Measurements from ENCODE around the gene KIF16B. TPM values are rescaled to one million over a fixed set of nuclear protein-coding genes. Genes with fewer than 3 reads are reported as not detected.

Gene KIF16B
- total and polyA plus RNA-seq, 2 experiments from 2014 or later, result 9.3 to 21.8 TPM

DNA sequence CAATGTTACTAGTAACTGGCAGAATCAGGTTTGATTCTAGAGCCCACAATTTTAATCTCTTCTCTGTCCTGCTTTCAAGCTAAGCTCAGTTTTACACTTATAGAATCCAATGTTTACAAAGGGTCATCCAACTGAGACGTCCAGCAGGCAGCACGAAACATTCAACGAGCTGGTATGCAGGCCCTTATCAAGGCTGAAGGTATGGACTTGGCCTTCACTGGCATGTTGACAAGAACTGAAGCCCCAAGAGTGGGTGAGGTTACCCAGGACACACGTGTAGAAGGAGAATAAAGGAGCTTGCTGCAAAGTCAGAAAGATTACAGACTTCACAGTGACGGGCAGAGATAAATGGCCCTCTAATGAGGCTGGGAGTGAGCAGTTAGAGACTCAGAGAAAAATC lies 187.4 kb downstream of the KIF16B start:
- H3K36me3 ChIP-seq (replicated peaks; ENCODE audit: insufficient read depth, low read depth), result no peaks in the 10 kb centered on the region
- H3K4me1 ChIP-seq (ENCODE audit: insufficient read depth), result no peaks in the 10 kb centered on the region
- no peak overlapping the region for H3K27ac ChIP-seq
- H3K27me3 ChIP-seq, result no peaks in the 10 kb centered on the region
- no peak overlapping the region for H2AFZ ChIP-seq
- no peaks in the 10 kb centered on the region for H4K20me1 ChIP-seq (ENCODE audit: insufficient read depth, poor library complexity, severe bottlenecking)
- H3K79me2 ChIP-seq, result no peaks in the 10 kb centered on the region
- no peaks in the 10 kb centered on the region for H3K9me2 ChIP-seq (replicated peaks; ENCODE audit: insufficient read depth)
- H3K4me2 ChIP-seq, result no peak overlapping the region
- DNase-seq (ENCODE audit: low spot score), result no peak
- H3K4me3 ChIP-seq, result no peak overlapping the region
- no peaks in the 10 kb centered on the region for H3K9me3 ChIP-seq (ENCODE audit: low read depth)
- TF ChIP-seq EZH2phosphoT487 (IDR thresholded peaks at IDR 0.05; ENCODE audit: low read depth, severe bottlenecking, unreplicated experiment), result no peak
- TF ChIP-seq, protein P1, sequence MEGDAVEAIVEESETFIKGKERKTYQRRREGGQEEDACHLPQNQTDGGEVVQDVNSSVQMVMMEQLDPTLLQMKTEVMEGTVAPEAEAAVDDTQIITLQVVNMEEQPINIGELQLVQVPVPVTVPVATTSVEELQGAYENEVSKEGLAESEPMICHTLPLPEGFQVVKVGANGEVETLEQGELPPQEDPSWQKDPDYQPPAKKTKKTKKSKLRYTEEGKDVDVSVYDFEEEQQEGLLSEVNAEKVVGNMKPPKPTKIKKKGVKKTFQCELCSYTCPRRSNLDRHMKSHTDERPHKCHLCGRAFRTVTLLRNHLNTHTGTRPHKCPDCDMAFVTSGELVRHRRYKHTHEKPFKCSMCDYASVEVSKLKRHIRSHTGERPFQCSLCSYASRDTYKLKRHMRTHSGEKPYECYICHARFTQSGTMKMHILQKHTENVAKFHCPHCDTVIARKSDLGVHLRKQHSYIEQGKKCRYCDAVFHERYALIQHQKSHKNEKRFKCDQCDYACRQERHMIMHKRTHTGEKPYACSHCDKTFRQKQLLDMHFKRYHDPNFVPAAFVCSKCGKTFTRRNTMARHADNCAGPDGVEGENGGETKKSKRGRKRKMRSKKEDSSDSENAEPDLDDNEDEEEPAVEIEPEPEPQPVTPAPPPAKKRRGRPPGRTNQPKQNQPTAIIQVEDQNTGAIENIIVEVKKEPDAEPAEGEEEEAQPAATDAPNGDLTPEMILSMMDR (IDR thresholded peaks at IDR 0.05; ENCODE audit: poor library complexity), result no peak
- no peak for TF ChIP-seq EZH2 (IDR thresholded peaks at IDR 0.05; ENCODE audit: borderline replicate concordance)
- WGBS (ENCODE audit: low lambda C conversion rate, missing lambda C conversion rate), result 64% methylated on average over 5 of the region's 5 CpGs

DNA sequence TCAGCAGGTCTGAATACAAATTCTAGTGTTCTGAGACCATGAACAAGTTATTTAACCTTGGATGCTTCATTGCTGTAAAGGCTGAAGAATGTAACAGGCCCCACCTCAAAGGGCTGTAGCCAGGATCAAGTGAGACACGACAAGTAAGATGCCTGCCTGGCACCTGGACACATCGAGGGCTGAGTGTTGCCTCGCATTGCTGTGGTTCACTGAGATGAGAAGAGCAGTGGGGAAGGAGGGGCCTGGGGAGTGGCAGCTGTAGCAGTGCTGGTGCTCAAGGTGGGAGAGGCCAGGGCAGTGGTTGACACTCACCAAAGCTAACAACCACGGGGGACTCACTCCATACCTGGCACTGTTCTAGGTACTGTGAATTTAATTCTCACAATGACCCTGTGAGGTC lies 187.8 kb downstream of the KIF16B start:
- no peaks in the 10 kb centered on the region for H3K4me1 ChIP-seq (ENCODE audit: insufficient read depth)
- TF ChIP-seq, protein P1 (IDR thresholded peaks at IDR 0.05; ENCODE audit: poor library complexity), result no peak
- TF ChIP-seq EZH2 (IDR thresholded peaks at IDR 0.05; ENCODE audit: borderline replicate concordance) (no peak), EZH2phosphoT487 (IDR thresholded peaks at IDR 0.05; ENCODE audit: low read depth, severe bottlenecking, unreplicated experiment) (no peak)
- no peaks in the 10 kb centered on the region for H3K79me2 ChIP-seq
- H3K27me3 ChIP-seq, result no peaks in the 10 kb centered on the region
- no peak overlapping the region for H2AFZ ChIP-seq
- DNase-seq (ENCODE audit: low spot score), result no peak
- no peaks in the 10 kb centered on the region for H3K9me3 ChIP-seq (ENCODE audit: low read depth)
- WGBS (ENCODE audit: low lambda C conversion rate, missing lambda C conversion rate), result 96% methylated on average over 4 of the region's 4 CpGs
- no peaks in the 10 kb centered on the region for H3K9me2 ChIP-seq (replicated peaks; ENCODE audit: insufficient read depth)
- H3K4me3 ChIP-seq, result no peak overlapping the region
- no peak overlapping the region for H3K4me2 ChIP-seq
- no peaks in the 10 kb centered on the region for H3K36me3 ChIP-seq (replicated peaks; ENCODE audit: insufficient read depth, low read depth)
- H3K27ac ChIP-seq, result no peak overlapping the region
- no peaks in the 10 kb centered on the region for H4K20me1 ChIP-seq (ENCODE audit: insufficient read depth, poor library complexity, severe bottlenecking)

DNA sequence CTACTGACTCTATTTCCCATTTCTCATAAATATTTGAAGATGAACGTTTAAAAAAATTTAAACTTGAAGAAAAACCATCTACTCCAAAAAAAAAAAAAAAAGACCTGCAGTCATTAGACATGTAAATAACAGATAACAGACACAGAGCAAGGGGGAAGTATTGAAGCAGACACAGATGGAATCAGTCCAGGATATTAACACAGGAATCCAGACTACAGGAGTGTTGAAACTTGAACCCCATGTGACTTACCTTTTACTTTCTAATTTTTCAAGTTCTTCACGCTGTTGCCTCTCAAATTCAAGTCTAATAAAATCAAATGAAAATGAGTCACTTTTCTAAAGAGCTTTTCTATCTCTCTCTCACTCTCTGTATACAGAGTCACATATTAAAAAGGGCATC lies 191.8 kb downstream of the KIF16B start:
- DNase-seq (ENCODE audit: low spot score), result no peak
- no peaks in the 10 kb centered on the region for H3K9me2 ChIP-seq (replicated peaks; ENCODE audit: insufficient read depth)
- H3K4me1 ChIP-seq (ENCODE audit: insufficient read depth), result no peaks in the 10 kb centered on the region
- H3K27me3 ChIP-seq, result no peaks in the 10 kb centered on the region
- WGBS (ENCODE audit: low lambda C conversion rate, missing lambda C conversion rate), result 87% methylated on average over 2 of the region's 2 CpGs
- no peak overlapping the region for H2AFZ ChIP-seq
- no peak for TF ChIP-seq EZH2 (IDR thresholded peaks at IDR 0.05; ENCODE audit: borderline replicate concordance)
- TF ChIP-seq, protein P1 (IDR thresholded peaks at IDR 0.05; ENCODE audit: poor library complexity), result no peak
- TF ChIP-seq EZH2phosphoT487 (IDR thresholded peaks at IDR 0.05; ENCODE audit: low read depth, severe bottlenecking, unreplicated experiment), result no peak
- H3K4me2 ChIP-seq, result no peak overlapping the region
- H3K4me3 ChIP-seq, result no peak overlapping the region
- no peak overlapping the region for H3K27ac ChIP-seq
- no peaks in the 10 kb centered on the region for H4K20me1 ChIP-seq (ENCODE audit: insufficient read depth, poor library complexity, severe bottlenecking)
- no peaks in the 10 kb centered on the region for H3K9me3 ChIP-seq (ENCODE audit: low read depth)
- H3K36me3 ChIP-seq (replicated peaks; ENCODE audit: insufficient read depth, low read depth), result no peaks in the 10 kb centered on the region
- H3K79me2 ChIP-seq, result no peaks in the 10 kb centered on the region

Measured in hepatocyte (in vitro differentiated cells).